Stimulated activated CD4-positive, alpha-beta T cell treated with anti-CD3 and anti-CD28 coated beads, Interleukin-15, amount 100 ng/mL, for 1 hour (primary cell): ENCODE results near the gene KRT72.

Experiments
- DNase-seq, 2 donors: peaks; one replicate each; pipeline ENCODE4 v3.0.0-alpha.2; 2020; ENCODE audit warnings: low read depth in 1 of 2, low spot score in 1 of 2

Gene KRT72

GRCh38 chr12:52600941-52601481, at the start of gene KRT72:
TSS of gene KRT72 (minus strand) at chr12:52601463. CDS start at chr12:52601452, 11 bp downstream.
- no peak for DNase-seq

GRCh38 chr12:52650520-52651081, 49.3 kb upstream of the KRT72 start:
- no peak for DNase-seq

GRCh38 chr12:52649066-52649465, 47.8 kb upstream of the KRT72 start:
- no peak for DNase-seq

GRCh38 chr12:52648012-52648550, 46.8 kb upstream of the KRT72 start:
- no peak for DNase-seq

- DNase-seq, result no peak
These were observed 46.3 kb upstream of the KRT72 start for GRCh38 chr12:52647601-52648000.

GRCh38 chr12:52646613-52647012, 45.4 kb upstream of the KRT72 start:
- no peak for DNase-seq

- no peak for DNase-seq
These were observed 44.7 kb upstream of the KRT72 start for GRCh38 chr12:52645982-52646381.

- no peak for DNase-seq
These were observed 44.0 kb upstream of the KRT72 start for GRCh38 chr12:52645120-52645761.

GRCh38 chr12:52644078-52644415, 42.8 kb upstream of the KRT72 start:
- no peak for DNase-seq

GRCh38 chr12:52643233-52644077, 42.2 kb upstream of the KRT72 start:
- DNase-seq, result no peak

GRCh38 chr12:52641468-52641867, 40.2 kb upstream of the KRT72 start:
- no peak for DNase-seq

GRCh38 chr12:52637299-52637698, 36.0 kb upstream of the KRT72 start:
- no peak for DNase-seq

GRCh38 chr12:52636592-52637258, 35.5 kb upstream of the KRT72 start:
- no peak for DNase-seq

GRCh38 chr12:52636189-52636588, 34.9 kb upstream of the KRT72 start:
- no peak for DNase-seq

- DNase-seq, result no peak
These were observed 33.2 kb upstream of the KRT72 start for GRCh38 chr12:52634266-52635056.

GRCh38 chr12:52633383-52633782, 32.1 kb upstream of the KRT72 start:
- no peak for DNase-seq

- no peak for DNase-seq
These were observed 31.4 kb upstream of the KRT72 start for GRCh38 chr12:52632656-52633055.

- no peak for DNase-seq
These were observed 30.6 kb upstream of the KRT72 start for GRCh38 chr12:52631676-52632459.

GRCh38 chr12:52631264-52631663, 30.0 kb upstream of the KRT72 start:
- no peak for DNase-seq
